ENCODE data around the gene ABHD16A.

ABHD16A gene

DNA sequence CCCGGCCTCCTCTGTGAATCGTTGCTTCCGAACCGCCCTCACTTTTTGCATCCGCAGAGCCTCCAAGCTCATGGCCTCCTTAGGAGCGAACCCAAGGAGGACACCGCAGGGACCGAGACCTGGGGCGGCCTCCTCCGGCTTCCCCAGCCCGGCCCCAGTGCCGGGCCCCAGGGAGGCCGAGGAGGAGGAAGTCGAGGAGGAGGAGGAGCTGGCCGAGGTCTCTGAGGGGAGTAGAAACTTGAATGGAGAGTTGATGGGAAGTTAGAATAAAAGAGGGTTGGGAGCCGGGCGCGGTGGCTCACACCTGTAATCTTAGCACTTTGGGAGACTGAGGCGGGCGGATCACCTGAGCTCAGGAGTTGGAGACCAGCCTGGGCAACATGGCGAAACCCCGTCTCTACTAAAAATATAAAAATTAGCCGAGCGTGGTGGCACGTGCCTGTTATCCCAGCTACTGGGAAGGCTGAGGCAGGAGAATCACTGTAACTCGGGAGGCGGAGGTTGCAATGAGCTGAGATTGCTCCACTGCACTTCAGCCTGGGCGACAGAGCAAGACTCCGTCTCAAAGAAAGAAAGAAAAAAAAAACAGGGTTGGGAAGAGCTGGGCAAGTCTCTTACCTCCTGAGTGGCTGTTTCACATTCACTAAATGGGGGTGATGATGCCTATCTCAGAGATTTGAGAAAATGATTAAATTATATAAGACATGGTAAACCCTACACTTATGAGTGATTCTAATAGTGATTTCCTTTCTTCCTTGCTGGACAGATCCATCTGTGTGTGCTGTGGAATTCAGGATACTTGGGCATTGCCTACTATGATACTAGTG, 37.5 kb upstream of the ABHD16A start:
- Histone ChIP-seq H3K27ac (peak overlapping the region; percentile 75), H3K9ac (ENCODE audit: insufficient read length) (peak overlapping the region; percentile 96), H3K9me3 (ENCODE audit: low read depth, low read length) (no peaks in the 10 kb centered on the region), H3K36me3 (ENCODE audit: insufficient read depth, low read length) (peaks cover 40% of the 10 kb centered on the region), H3K4me3 (peak overlapping the region; percentile 90)
- DNase-seq (ENCODE audit: low read depth, low spot score): no peak
- TF ChIP-seq EZH2 (IDR thresholded peaks at IDR 0.05) (no peak), FOXP2 (optimal IDR thresholded peaks at IDR 0.05; ENCODE audit: control extremely low read depth, extremely low read length, insufficient read depth) (no peak), POLR2AphosphoS5 (IDR thresholded peaks at IDR 0.05; ENCODE audit: borderline replicate concordance, low read depth, low read length) (no peak)

DNA sequence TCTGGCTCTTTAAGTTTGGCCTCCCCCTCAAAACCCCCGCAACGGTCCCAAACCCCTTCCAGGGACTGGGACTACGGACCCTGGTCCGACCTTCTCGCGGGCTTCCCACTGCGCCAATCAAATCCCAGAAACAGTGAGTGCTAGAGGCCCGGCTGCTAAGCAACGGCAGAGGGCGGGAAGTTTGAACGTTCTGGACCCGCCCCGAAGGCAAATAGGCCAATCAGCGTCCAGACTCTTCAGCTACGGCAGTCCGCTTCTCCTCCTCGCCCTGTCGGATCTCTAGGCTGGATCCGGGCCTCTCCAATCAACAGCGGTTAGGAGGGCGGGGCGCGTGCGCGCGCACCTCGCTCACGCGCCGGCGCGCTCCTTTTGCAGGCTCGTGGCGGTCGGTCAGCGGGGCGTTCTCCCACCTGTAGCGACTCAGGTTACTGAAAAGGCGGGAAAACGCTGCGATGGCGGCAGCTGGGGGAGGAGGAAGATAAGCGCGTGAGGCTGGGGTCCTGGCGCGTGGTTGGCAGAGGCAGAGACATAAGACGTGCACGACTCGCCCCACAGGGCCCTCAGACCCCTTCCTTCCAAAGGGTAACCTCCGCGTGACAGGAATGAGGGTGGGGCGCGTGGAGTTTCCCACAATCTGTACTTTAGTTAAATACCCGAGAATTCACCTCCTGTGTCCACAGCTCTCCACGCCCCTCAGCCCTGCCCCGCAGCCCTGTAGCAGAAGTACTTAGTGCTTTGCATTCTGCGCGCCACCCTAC, 36.7 kb upstream of the ABHD16A start, which contains the start of gene MSH5:
MSH5 (plus strand) TSS at position 367 of the 758 bp plus-strand sequence. CDS start 462 bp downstream, outside the sequence.
- DNase-seq (ENCODE audit: low read depth, low spot score): peak; percentile 97
- H3K27ac ChIP-seq: peak within 1 kb of the TSS; percentile 98
- TF ChIP-seq FOXP2 (optimal IDR thresholded peaks at IDR 0.05; ENCODE audit: control extremely low read depth, extremely low read length, insufficient read depth) (no peak), POLR2AphosphoS5 (IDR thresholded peaks at IDR 0.05; ENCODE audit: borderline replicate concordance, low read depth, low read length) (peak; percentile 86)
- H3K9ac ChIP-seq (ENCODE audit: insufficient read length): peak within 1 kb of the TSS; percentile 96
- H3K36me3 ChIP-seq (ENCODE audit: insufficient read depth, low read length): peaks cover 37% of the 10 kb centered on the region
- H3K4me3 ChIP-seq: peak within 1 kb of the TSS; percentile 90
- no peaks in the 10 kb centered on the region for H3K9me3 ChIP-seq (ENCODE audit: low read depth, low read length)

DNA sequence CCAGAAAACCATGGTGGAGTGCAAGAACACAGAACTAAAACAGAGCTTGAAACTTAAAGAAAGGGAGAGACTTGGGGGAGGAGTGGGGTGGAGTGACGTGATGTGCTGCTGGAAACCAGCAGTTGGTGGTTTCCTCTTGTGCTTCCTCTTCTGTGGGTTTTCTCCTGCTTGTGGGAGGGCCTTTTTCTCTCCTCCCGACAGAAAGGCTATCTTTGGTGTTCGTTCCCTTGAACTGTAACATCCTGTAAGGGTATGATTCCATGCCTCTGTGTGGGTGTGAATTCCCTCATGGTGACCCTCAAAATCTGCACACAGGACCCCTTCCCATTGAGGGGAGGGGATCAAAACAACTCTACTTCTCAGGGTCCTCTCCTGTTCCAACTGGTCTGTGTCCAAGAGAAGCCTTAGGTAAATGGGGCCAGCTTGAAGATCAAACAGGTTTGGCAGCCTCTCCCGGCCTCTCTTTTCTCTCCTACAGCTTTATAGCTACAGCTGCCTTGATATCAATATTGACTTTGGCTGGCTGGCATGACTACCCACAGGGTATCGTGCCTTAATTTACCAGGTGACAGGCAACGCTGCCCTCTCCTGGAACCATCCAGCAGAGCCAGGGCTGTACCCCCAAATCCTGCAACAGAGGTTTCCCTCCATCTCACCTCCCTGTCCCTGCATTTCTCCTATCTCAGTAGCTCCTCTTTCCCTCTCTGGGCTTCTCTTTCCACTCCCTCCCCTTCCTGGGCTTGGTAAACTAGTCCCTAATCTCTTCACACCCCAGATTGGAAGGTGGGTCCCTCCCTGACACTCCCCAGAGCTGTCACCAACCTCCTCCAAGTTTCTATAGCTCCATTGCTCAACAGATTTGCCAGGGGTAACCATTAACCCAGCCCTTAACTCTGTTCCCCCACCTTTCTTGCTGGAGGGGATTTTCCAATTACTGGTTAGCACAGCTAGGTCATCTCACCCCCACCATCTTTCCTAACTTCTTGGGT, 35.2 kb upstream of the ABHD16A start:
- Histone ChIP-seq H3K9ac (ENCODE audit: insufficient read length) (peak overlapping the region; percentile 74), H3K4me3 (peak overlapping the region; percentile 72), H3K9me3 (ENCODE audit: low read depth, low read length) (no peaks in the 10 kb centered on the region), H3K27ac (peak overlapping the region; percentile 98), H3K36me3 (ENCODE audit: insufficient read depth, low read length) (peaks cover 38% of the 10 kb centered on the region)
- no peak for DNase-seq (ENCODE audit: low read depth, low spot score)
- no peak for TF ChIP-seq FOXP2 (optimal IDR thresholded peaks at IDR 0.05; ENCODE audit: control extremely low read depth, extremely low read length, insufficient read depth)
- peak; percentile 72 for TF ChIP-seq POLR2AphosphoS5 (IDR thresholded peaks at IDR 0.05; ENCODE audit: borderline replicate concordance, low read depth, low read length)

DNA sequence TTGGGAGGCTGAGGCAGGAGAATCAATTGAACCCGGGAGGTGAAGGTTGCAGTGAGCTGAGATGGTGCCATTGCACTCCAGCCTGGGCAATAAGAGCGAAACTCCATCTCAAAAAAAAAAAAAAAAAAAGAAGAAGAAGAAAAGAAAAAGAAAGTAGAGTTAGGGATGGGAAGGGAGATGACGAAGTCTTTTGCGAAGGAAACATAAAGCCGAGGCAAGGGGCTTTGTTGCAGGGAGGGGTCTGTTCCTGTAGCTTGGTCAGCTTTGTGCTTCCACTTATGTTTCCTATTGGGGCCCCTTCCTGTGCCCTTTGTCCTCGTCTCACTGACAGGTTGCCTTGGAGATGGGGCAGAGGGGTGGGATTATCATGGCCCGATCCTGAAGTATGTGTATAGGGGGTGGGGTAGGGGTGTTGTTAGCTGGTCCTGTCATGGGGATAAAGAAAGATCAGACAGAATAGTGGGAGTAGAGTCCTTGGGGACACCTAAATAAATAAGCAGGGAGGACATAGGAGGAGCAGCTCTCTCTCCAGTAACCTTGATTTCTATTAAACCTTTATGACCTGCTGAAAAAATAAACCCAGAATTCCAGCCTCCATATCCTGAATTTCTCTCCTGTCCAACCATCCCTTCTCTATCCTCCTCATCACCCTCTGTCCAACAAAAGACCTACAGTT, 34.3 kb upstream of the ABHD16A start:
- H3K9ac ChIP-seq (ENCODE audit: insufficient read length): peak overlapping the region; percentile 74
- peaks cover 38% of the 10 kb centered on the region for H3K36me3 ChIP-seq (ENCODE audit: insufficient read depth, low read length)
- peak overlapping the region; percentile 98 for H3K27ac ChIP-seq
- TF ChIP-seq EZH2 (IDR thresholded peaks at IDR 0.05): no peak
- TF ChIP-seq FOXP2 (optimal IDR thresholded peaks at IDR 0.05; ENCODE audit: control extremely low read depth, extremely low read length, insufficient read depth): no peak
- TF ChIP-seq POLR2AphosphoS5 (IDR thresholded peaks at IDR 0.05; ENCODE audit: borderline replicate concordance, low read depth, low read length): no peak
- H3K9me3 ChIP-seq (ENCODE audit: low read depth, low read length): no peaks in the 10 kb centered on the region
- DNase-seq (ENCODE audit: low read depth, low spot score): no peak
- H3K4me3 ChIP-seq: peak overlapping the region; percentile 72

DNA sequence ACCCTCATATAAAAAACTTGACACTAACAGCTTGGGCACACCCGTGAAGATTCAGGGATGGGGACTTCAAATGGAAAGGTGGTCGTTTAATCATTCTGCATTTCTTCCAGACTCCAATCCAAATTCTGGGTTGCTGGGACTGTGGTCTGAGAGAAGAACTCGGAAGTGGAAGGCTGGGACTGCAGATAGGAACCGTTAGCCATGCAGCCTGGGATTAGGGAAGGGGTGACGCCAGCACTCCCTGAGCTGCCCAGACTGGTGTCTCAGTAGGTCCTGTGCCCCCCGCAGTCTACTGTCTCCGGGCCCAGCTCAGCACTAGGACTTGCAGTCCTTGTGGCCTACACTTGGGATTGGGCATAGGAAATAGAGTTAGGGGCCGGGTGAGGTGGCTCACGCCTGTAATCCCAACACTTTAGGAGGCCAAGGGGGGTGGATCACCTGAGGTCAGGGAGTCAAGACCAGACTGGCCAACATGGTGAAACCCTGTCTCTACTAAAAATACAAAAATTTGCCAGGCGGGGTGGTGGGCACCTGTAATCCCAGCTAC, 33.7 kb upstream of the ABHD16A start:
- peak overlapping the region; percentile 97 for H3K4me3 ChIP-seq
- peak overlapping the region; percentile 98 for H3K27ac ChIP-seq
- H3K9me3 ChIP-seq (ENCODE audit: low read depth, low read length): no peaks in the 10 kb centered on the region
- TF ChIP-seq EZH2 (IDR thresholded peaks at IDR 0.05) (no peak), POLR2AphosphoS5 (IDR thresholded peaks at IDR 0.05; ENCODE audit: borderline replicate concordance, low read depth, low read length) (no peak), FOXP2 (optimal IDR thresholded peaks at IDR 0.05; ENCODE audit: control extremely low read depth, extremely low read length, insufficient read depth) (no peak)
- H3K9ac ChIP-seq (ENCODE audit: insufficient read length): peak overlapping the region; percentile 94
- DNase-seq (ENCODE audit: low read depth, low spot score): no peak
- peaks cover 38% of the 10 kb centered on the region for H3K36me3 ChIP-seq (ENCODE audit: insufficient read depth, low read length)

DNA sequence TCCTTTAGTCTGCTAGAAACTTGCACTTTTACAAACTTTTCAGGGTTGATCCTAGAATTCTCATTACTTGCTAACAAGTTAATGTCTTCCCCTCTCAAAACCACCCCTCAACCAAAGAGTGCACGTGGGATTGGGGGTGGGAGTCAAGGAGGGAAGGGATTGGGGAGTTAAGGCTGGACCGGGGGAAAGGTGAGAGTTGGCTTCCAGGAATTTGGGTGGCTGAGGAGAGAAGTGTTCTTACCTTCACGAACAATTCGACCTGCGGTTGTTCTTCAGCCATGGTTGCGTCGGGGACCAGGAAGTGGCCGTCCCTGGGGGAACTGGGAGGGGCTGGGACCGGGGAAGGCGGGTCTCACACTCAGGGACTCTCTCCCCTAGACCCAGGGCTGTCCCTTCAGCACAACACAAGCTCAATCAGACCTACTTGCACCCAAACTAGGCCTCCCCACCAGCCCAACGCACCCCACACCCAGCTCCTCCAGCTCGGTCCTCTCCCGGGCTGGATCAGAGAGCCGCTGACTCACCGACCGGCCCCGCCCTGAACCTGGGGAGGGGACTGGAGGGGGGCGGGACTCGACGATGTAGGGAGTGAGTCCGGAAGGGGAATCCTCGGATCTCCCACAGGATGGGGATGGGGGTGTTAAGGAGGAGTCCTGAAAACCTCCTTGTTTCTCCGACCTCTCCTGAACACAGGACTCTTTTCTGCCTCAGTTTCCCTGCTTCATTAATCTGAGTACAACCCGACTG, 33.1 kb upstream of the ABHD16A start, which contains the start of gene CLIC1:
CLIC1 (minus strand) TSS at position 510 of the 747 bp plus-strand sequence; CDS start at position 280, 230 bp downstream.
- Histone ChIP-seq H3K27ac (peak within 1 kb of the TSS; percentile 98), H3K36me3 (ENCODE audit: insufficient read depth, low read length) (peaks cover 38% of the 10 kb centered on the region), H3K4me3 (peak within 1 kb of the TSS; percentile 97), H3K9me3 (ENCODE audit: low read depth, low read length) (no peaks in the 10 kb centered on the region), H3K9ac (ENCODE audit: insufficient read length) (peak within 1 kb of the TSS; percentile 94)
- TF ChIP-seq POLR2AphosphoS5 (IDR thresholded peaks at IDR 0.05; ENCODE audit: borderline replicate concordance, low read depth, low read length) (peak; percentile 92), EZH2 (IDR thresholded peaks at IDR 0.05) (no peak)
- DNase-seq (ENCODE audit: low read depth, low spot score): no peak
